Mesendoderm (in vitro differentiated cells): ENCODE results near the gene CCM2.
A peak's percentile ranks its signal among the peaks of the same experiment; 100 is the strongest.
"Not testable (repeated sequence)": the region's sequence is repeated elsewhere in the genome, so short reads cannot be mapped to it uniquely, and the experiment has no call there.

Experiments
- DNase-seq: peaks from one replicate; pipeline ENCODE4 v3.0.0; 2013
- H2AK5ac ChIP-seq: 2 replicates; pipeline ENCODE4 v1.6.1; 2013; ENCODE audit warnings: low read length, inconsistent platforms
- H2BK120ac ChIP-seq: 2 replicates; pipeline ENCODE4 v1.6.1; 2013; ENCODE audit warnings: low read depth, mild to moderate bottlenecking, low read length, moderate library complexity, mixed read lengths
- H2BK15ac ChIP-seq: replicated peaks from 2 replicates; pipeline ENCODE4 v1.6.1; 2013; ENCODE audit warnings: low read depth, mild to moderate bottlenecking, moderate library complexity
- H2BK5ac ChIP-seq: 2 replicates; pipeline ENCODE4 v1.6.1; 2013; ENCODE audit warnings: low read length, inconsistent platforms
- H3K18ac ChIP-seq: 2 replicates; pipeline ENCODE4 v1.6.1; 2013; ENCODE audit warnings: mild to moderate bottlenecking, low read length, mixed read lengths
- H3K23ac ChIP-seq: one replicate; pipeline ENCODE4 v1.6.1; 2013; ENCODE audit warnings: low read length
- H3K27ac ChIP-seq: 2 replicates; pipeline ENCODE4 v1.5.1; 2013; ENCODE audit warnings: low read depth, mild to moderate bottlenecking, inconsistent platforms, low read length, moderate library complexity
- H3K27me3 ChIP-seq: 2 replicates; pipeline ENCODE4 v1.6.1; 2013; ENCODE audit warnings: low read length, control low read depth, mild to moderate bottlenecking, inconsistent platforms; ENCODE audit not compliant: insufficient read depth, poor library complexity
- H3K36me3 ChIP-seq: 2 replicates; pipeline ENCODE4 v1.6.1; 2013; ENCODE audit warnings: low read length, inconsistent platforms; ENCODE audit not compliant: control insufficient read depth, insufficient read depth
- H3K4ac ChIP-seq: one replicate; pipeline ENCODE4 v1.6.1; 2013; ENCODE audit warnings: low read depth, mild to moderate bottlenecking, low read length, moderate library complexity
- H3K4me1 ChIP-seq: 2 replicates; pipeline ENCODE4 v1.6.1; 2013; ENCODE audit warnings: low read depth, low read length, inconsistent platforms; ENCODE audit not compliant: control insufficient read depth
- H3K4me2 ChIP-seq: 2 replicates; pipeline ENCODE4 v1.6.1; 2013; ENCODE audit warnings: low read length
- H3K4me3 ChIP-seq: 2 replicates; pipeline ENCODE4 v1.5.1; 2013; ENCODE audit warnings: mild to moderate bottlenecking, low read length
- H3K56ac ChIP-seq: one replicate; pipeline ENCODE4 v1.6.1; 2013; ENCODE audit warnings: low read length
- H3K79me1 ChIP-seq: 2 replicates; pipeline ENCODE4 v1.6.1; 2013; ENCODE audit warnings: low read length, inconsistent platforms
- H3K79me2 ChIP-seq: 2 replicates; pipeline ENCODE4 v1.6.1; 2013; ENCODE audit warnings: mild to moderate bottlenecking, low read length; ENCODE audit not compliant: control insufficient read depth, insufficient read depth
- H3K9ac ChIP-seq: 2 replicates; pipeline ENCODE4 v1.6.1; 2013; ENCODE audit warnings: low read length, inconsistent platforms
- H4K5ac ChIP-seq: one replicate; pipeline ENCODE4 v1.6.1; 2013; ENCODE audit warnings: low read length
- H4K8ac ChIP-seq: one replicate; pipeline ENCODE4 v1.6.1; 2013; ENCODE audit warnings: low read depth, mild to moderate bottlenecking, control low read depth, low read length, moderate library complexity
- WGBS: extraction: QIAGEN DNeasy Blood & Tissue Kit; methylation state at CpG from one replicate; pipeline ENCODE4 v1.1.7; 2013; ENCODE audit warnings: low lambda C conversion rate, missing lambda C conversion rate; ENCODE audit not compliant: insufficient coverage; ENCODE audit errors: extremely low coverage; 5-methylcytosine and 5-hydroxymethylcytosine counted together

The CCM2 gene

DNA sequence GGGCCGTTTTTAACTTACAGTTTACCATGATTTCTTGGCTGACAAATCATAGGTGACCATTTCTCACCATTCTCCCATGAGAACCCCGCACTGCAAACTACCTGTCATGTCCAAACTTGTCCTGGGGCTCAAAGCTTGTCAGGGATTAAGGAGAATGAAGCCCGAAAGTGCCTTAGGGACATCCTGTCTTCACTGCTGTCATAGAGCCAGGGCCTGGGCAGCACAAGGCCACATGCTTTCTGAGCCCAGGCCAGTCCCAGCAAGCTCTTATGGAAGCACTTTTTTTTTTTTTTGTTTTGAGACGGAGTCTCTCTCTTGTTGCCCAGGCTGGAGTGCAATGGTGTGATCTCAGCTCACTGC, 33.9 kb downstream of the CCM2 start:
- WGBS: no CpG with 5 or more reads among the region's 4 CpGs

DNA sequence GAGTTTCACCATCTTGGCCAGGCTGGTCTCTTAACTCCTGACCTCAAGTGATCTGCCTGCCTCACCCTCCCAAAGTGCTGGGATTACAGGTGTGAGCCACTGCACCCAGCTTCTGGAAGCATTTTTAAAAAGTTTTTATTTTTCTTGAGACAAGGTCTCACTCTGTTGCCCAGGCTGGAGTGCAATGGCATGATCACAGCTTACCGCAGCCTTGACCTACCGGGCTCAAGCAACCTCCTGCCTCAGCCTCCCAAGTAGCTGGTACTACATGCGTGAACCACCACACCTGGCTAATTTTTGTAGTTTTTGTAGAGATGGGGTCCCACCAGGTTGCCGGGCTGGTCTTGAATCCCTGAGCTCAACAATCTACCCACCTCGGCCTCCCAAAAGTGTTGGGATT, 34.7 kb downstream of the CCM2 start:
- WGBS: no CpG with 5 or more reads among the region's 5 CpGs
- DNase-seq, H3K79me2 ChIP-seq: not testable (repeated sequence)

More for the DNA sequence above, 33.9 kb downstream of the CCM2 start:
- DNase-seq: peak; percentile 46
- no peaks in the 10 kb centered on the region for H3K27me3 ChIP-seq
- no peak overlapping the region for H2BK5ac ChIP-seq
- H4K8ac ChIP-seq: no peak overlapping the region
- H3K4me2 ChIP-seq: no peak overlapping the region
- H4K5ac ChIP-seq: no peak overlapping the region
- H3K4me3 ChIP-seq: no peak overlapping the region
- H3K23ac ChIP-seq: no peak overlapping the region
- H3K18ac ChIP-seq: no peak overlapping the region
- H3K79me1 ChIP-seq: peaks cover 24% of the 10 kb centered on the region
- H2BK15ac ChIP-seq: no peak overlapping the region
- no peak overlapping the region for H3K4ac ChIP-seq
- no peak overlapping the region for H2AK5ac ChIP-seq
- no peak overlapping the region for H2BK120ac ChIP-seq
- H3K9ac ChIP-seq: no peak overlapping the region
- peaks cover 4% of the 10 kb centered on the region for H3K79me2 ChIP-seq
- H3K56ac ChIP-seq: no peak overlapping the region
- H3K36me3 ChIP-seq: no peaks in the 10 kb centered on the region
- H3K4me1 ChIP-seq: no peaks in the 10 kb centered on the region
- no peak overlapping the region for H3K27ac ChIP-seq

DNA sequence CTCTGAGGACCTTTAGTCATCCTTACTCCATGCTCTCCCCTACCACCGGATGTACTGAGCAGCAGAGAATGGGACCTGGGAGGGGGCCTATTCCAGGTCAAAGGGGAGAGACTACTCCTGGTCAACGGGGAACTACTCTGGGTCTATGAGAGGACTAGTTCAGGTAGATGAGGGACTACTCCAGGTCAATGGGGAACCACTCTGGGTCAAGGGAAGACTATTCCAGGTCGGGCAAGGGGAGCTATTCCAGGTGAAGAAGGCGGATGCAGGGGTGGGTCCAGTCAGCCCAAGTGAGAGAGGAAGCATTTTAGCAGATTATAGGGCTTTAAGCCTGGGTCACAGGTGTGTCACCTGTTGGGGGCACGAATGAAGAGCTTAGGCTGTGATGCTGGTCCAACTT, 35.4 kb downstream of the CCM2 start:
- Histone ChIP-seq H3K56ac (no peak overlapping the region), H3K9ac (no peak overlapping the region), H3K4me3 (no peak overlapping the region), H2AK5ac (no peak overlapping the region), H3K79me2 (peaks cover 4% of the 10 kb centered on the region), H2BK120ac (no peak overlapping the region), H3K79me1 (peaks cover 19% of the 10 kb centered on the region), H4K5ac (no peak overlapping the region), H3K36me3 (peaks cover 3% of the 10 kb centered on the region), H3K4ac (no peak overlapping the region), H3K27ac (no peak overlapping the region), H3K18ac (no peak overlapping the region), H3K4me2 (no peak overlapping the region), H3K4me1 (no peaks in the 10 kb centered on the region), H2BK15ac (no peak overlapping the region), H3K27me3 (no peaks in the 10 kb centered on the region), H4K8ac (no peak overlapping the region), H2BK5ac (no peak overlapping the region), H3K23ac (no peak overlapping the region)
- DNase-seq: no peak
- no CpG with 5 or more reads among the region's 5 CpGs for WGBS

More for the DNA sequence above, 34.7 kb downstream of the CCM2 start:
- not testable (repeated sequence) for H3K27ac ChIP-seq, H4K5ac ChIP-seq, H4K8ac ChIP-seq, H2BK120ac ChIP-seq, H2BK5ac ChIP-seq, H3K4me2 ChIP-seq, H3K9ac ChIP-seq, H3K18ac ChIP-seq, H3K23ac ChIP-seq, H3K4me3 ChIP-seq, H3K36me3 ChIP-seq, H3K27me3 ChIP-seq, H3K56ac ChIP-seq, H3K4me1 ChIP-seq, H2BK15ac ChIP-seq, H3K4ac ChIP-seq, H2AK5ac ChIP-seq
- peaks cover 22% of the 10 kb centered on the region for H3K79me1 ChIP-seq

DNA sequence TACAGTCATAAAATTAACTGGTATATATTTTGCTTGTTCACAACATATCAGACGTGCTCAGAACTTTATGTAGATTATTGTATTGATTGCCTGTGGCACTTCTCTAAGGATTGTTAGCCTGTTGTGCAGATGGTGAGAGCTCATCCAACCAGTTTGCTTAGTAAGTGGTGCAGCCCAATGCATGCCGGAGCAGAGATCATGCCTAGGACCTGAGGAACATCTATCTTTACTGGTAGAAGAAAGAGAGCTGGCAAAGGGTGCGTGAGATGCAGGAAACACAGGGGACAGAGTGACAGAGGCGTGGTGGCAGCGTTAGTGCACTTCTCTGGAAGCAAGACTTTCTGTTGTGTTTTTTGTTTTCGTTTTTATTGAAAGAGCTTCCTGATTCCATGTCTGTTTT, 35.9 kb downstream of the CCM2 start:
- Histone ChIP-seq H3K79me1 (peaks cover 19% of the 10 kb centered on the region), H4K5ac (no peak overlapping the region), H2BK5ac (no peak overlapping the region), H3K4me3 (no peak overlapping the region), H3K79me2 (peaks cover 4% of the 10 kb centered on the region), H2BK120ac (no peak overlapping the region), H3K27ac (no peak overlapping the region), H3K27me3 (no peaks in the 10 kb centered on the region), H3K4me2 (no peak overlapping the region), H3K4ac (no peak overlapping the region), H3K9ac (no peak overlapping the region), H4K8ac (no peak overlapping the region), H3K18ac (no peak overlapping the region), H2AK5ac (no peak overlapping the region), H3K4me1 (no peaks in the 10 kb centered on the region), H2BK15ac (no peak overlapping the region), H3K56ac (no peak overlapping the region), H3K36me3 (peaks cover 3% of the 10 kb centered on the region), H3K23ac (no peak overlapping the region)
- WGBS: no CpG with 5 or more reads among the region's 6 CpGs
- DNase-seq: no peak

DNA sequence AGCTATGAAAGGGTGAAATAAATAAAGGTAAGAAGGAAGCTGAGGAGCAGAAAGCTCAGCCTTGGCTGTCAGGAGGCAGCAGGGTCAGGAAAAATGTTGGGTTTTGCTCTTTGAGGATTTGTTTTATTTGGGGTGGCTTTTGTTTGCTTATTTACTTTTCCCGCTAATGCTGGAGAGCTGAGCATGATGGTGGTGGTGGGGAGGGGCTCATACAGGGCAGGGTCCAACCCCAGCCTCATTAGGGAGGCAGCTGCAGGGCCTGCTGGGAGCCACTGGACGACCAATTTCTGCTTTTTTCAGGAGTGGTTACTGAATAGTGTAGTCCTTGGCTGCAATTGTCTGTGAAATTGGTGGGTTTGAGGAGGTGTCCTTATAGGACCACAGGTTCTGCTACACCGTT, 36.3 kb downstream of the CCM2 start:
- no peak overlapping the region for H2BK15ac ChIP-seq
- no peak for DNase-seq
- H3K9ac ChIP-seq: no peak overlapping the region
- H3K4ac ChIP-seq: no peak overlapping the region
- no peaks in the 10 kb centered on the region for H3K27me3 ChIP-seq
- H3K18ac ChIP-seq: no peak overlapping the region
- no peak overlapping the region for H3K27ac ChIP-seq
- peaks cover 19% of the 10 kb centered on the region for H3K79me1 ChIP-seq
- H2BK5ac ChIP-seq: no peak overlapping the region
- no peak overlapping the region for H4K5ac ChIP-seq
- peaks cover 4% of the 10 kb centered on the region for H3K79me2 ChIP-seq
- H3K4me2 ChIP-seq: no peak overlapping the region
- H3K56ac ChIP-seq: no peak overlapping the region
- H3K36me3 ChIP-seq: peaks cover 3% of the 10 kb centered on the region
- no peak overlapping the region for H2BK120ac ChIP-seq
- H4K8ac ChIP-seq: no peak overlapping the region
- no peak overlapping the region for H3K23ac ChIP-seq
- WGBS: no CpG with 5 or more reads among the region's 3 CpGs
- no peaks in the 10 kb centered on the region for H3K4me1 ChIP-seq
- no peak overlapping the region for H3K4me3 ChIP-seq
- H2AK5ac ChIP-seq: no peak overlapping the region

DNA sequence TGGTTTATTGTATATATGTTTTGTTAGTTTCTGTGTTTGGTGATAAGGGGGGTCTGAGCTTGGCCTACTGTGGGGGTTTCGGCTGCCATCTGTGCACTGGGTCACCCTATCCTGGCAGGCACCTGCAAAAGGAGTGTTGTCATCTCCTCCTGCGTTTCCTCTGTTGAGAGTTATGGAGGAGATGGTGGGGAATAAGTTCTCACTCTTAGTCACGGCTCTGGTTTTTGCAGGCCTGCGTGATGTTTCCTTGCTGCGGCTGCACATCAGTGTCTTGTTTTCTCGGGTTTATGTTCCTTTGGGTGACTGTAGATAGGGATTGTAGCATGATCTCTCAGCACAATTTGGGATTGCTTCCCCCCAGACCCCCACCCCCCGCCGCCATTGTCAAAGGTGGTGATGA, 36.8 kb downstream of the CCM2 start:
- no CpG with 5 or more reads among the region's 8 CpGs for WGBS
- Histone ChIP-seq H3K36me3 (peaks cover 4% of the 10 kb centered on the region), H3K4me3 (no peak overlapping the region), H2BK15ac (no peak overlapping the region), H3K18ac (no peak overlapping the region), H2BK5ac (no peak overlapping the region), H3K9ac (no peak overlapping the region), H3K79me1 (peaks cover 19% of the 10 kb centered on the region), H3K27ac (no peak overlapping the region), H2BK120ac (no peak overlapping the region), H3K4ac (no peak overlapping the region), H4K8ac (no peak overlapping the region), H3K4me2 (no peak overlapping the region), H3K23ac (no peak overlapping the region), H3K79me2 (peaks cover 4% of the 10 kb centered on the region), H3K4me1 (no peaks in the 10 kb centered on the region), H3K27me3 (no peaks in the 10 kb centered on the region), H2AK5ac (no peak overlapping the region), H3K56ac (no peak overlapping the region), H4K5ac (no peak overlapping the region)
- no peak for DNase-seq
